Ovary (tissue), 9 donors: ENCODE data around the gene GSTM3. TPM values are rescaled to one million over a fixed set of nuclear protein-coding genes. Genes with fewer than 3 reads are reported as not detected.

Experiments used
- DNase-seq, 5 donors: peaks; one replicate each; pipeline ENCODE4 v3.0.0-alpha.2; 2019 to 2020
- H3K27ac ChIP-seq, 2 donors: fragments of 200-600 bp; one replicate each; pipeline versions ENCODE4 v1.5.1 to v1.8.0; 2019 to 2022
- H3K27me3 ChIP-seq: fragments of 200-600 bp; one replicate; pipeline ENCODE4 v1.8.0; 2022
- H3K36me3 ChIP-seq: fragments of 200-600 bp; sonication (generic); one replicate; pipeline ENCODE4 v1.5.1; 2019
- H3K4me1 ChIP-seq: one replicate; pipeline ENCODE4 v1.8.1; 2013; ENCODE audit warnings: mild to moderate bottlenecking, moderate library complexity; ENCODE audit not compliant: insufficient read depth
- H3K4me3 ChIP-seq: fragments of 200-600 bp; sonication (generic); one replicate; pipeline ENCODE4 v1.5.1; 2017
- H3K9me3 ChIP-seq, 2 donors: fragments of 200-600 bp in 1 of 2; sonication (generic) in 1 of 2; one replicate each; pipeline versions ENCODE4 v1.5.1 to v1.8.1; 2013 to 2019; ENCODE audit warnings: mild to moderate bottlenecking in 1 of 2, moderate library complexity in 1 of 2
- CTCF ChIP-seq, 3 donors: fragments of 450-650 bp in 2 of 3; fragments of 200-600 bp in 1 of 3; IDR thresholded peaks; one replicate each; pipeline versions ENCODE4 v1.5.1 to v1.8.0; 2016 to 2022; ENCODE audit warnings: antibody characterized with exemption in 3 of 3, mild to moderate bottlenecking in 1 of 3
- EP300 ChIP-seq: sonication (generic); formaldehyde crosslinking; IDR thresholded peaks from one replicate; pipeline ENCODE4 v1.6.1; 2017; ENCODE audit warnings: antibody characterized with exemption
- POLR2A ChIP-seq: fragments of 450-650 bp; IDR thresholded peaks from one replicate; pipeline ENCODE4 v1.6.1; 2017; ENCODE audit warnings: antibody characterized with exemption, mild to moderate bottlenecking, moderate library complexity
- WGBS, 3 donors: extraction: QIAGEN DNeasy Blood & Tissue Kit in 1 of 3; methylation state at CpG; one replicate each; pipeline versions ENCODE4 v1.1.5 to v1.1.7; 2013 to 2017; 5-methylcytosine and 5-hydroxymethylcytosine counted together
- intact Hi-C, 4 donors: fragments of 100-400 bp; cut with DNase I; formaldehyde crosslinking; loops; one replicate each; pipeline versions ENCODE4 v1.11.0 to v1.15.1; 2022 to 2023
- polyA plus RNA-seq, 2 donors: library from polyadenylated mRNA; stranded (reverse); fragments of 200-250 nt in 1 of 2; fragments of 350-450 nt in 1 of 2; fragmentation: Illumina TruSeq in 1 of 2; extraction: RNeasy Lipid Tissue Mini Kit (QIAGEN cat#74804) in 1 of 2; gene quantifications; one replicate each; pipeline ENCODE4 v1.2.3, GENCODE V29; 2013 to 2014
- total RNA-seq, 7 donors: library from RNA; depleted of rRNA in 2 of 7; stranded (reverse); fragments of >200 nt in 2 of 7; fragmentation: NEBNext Ultra II Directional in 3 of 7; extraction: Animal tissue kit (Norgen Biotek cat#: 25700) in 3 of 7; gene quantifications; one replicate each; pipeline versions ENCODE4 v1.1.0 to v1.2.4, GENCODE V29; 2016 to 2023
- donor health status: DM: no; HTN: no; CAD: no; lungs with moderate emphysema.
- donor health status: DM: no; HTN: no; CAD: no.
- donor health status: Bipolar disorder and iron deficiency.
- donor health status: DM: yes; HTN: yes; CAD: no.
- donor health status: DM: no; HTN: no; CAD: no.
- donor health status: DM: yes; HTN: yes; CAD: no.

GSTM3 gene
- total and polyA plus RNA-seq, 9 donors = 75.8 to 278 (median 147) TPM

GRCh38 chr1:109721971-109722370, 18.9 kb downstream of the GSTM3 start:
- intact Hi-C loops = no loop called here
- peaks cover 3% of the 10 kb centered on the region for H3K4me1 ChIP-seq
- H3K27me3 ChIP-seq = no peaks in the 10 kb centered on the region
- no peak overlapping the region for H3K27ac ChIP-seq
- no peaks in the 10 kb centered on the region for H3K36me3 ChIP-seq
- 95 to 100% (median 96%) methylated on average over 1 of the region's 1 CpG for WGBS, 3 donors
- no peak for DNase-seq
- H3K9me3 ChIP-seq = no peaks in the 10 kb centered on the region
- TF ChIP-seq CTCF (IDR thresholded peaks at IDR 0.05) = no peak
- no peak overlapping the region for H3K4me3 ChIP-seq

- Histone ChIP-seq H3K4me3 (no peak overlapping the region), H3K4me1 (peaks cover 11% of the 10 kb centered on the region), H3K27ac (no peak overlapping the region), H3K9me3 (no peaks in the 10 kb centered on the region), H3K27me3 (no peaks in the 10 kb centered on the region), H3K36me3 (no peaks in the 10 kb centered on the region)
- DNase-seq = no peak
- 86% methylated on average over 5 of the region's 5 CpGs for WGBS, 3 donors
- TF ChIP-seq POLR2A (no peak), EP300 (no peak), CTCF (IDR thresholded peaks at IDR 0.05) (no peak)
- intact Hi-C loops = no loop called here
These were observed 19.8 kb downstream of the GSTM3 start for GRCh38 chr1:109721042-109721441.

GRCh38 chr1:109719337-109719837, 21.5 kb downstream of the GSTM3 start:
- H3K27ac ChIP-seq = no peak overlapping the region
- H3K4me3 ChIP-seq = no peak overlapping the region
- no peak for DNase-seq
- 50 to 61% (median 51%) methylated on average over 5 of the region's 5 CpGs for WGBS, 3 donors
- no peaks in the 10 kb centered on the region for H3K27me3 ChIP-seq
- peaks cover 15% of the 10 kb centered on the region for H3K4me1 ChIP-seq
- no peaks in the 10 kb centered on the region for H3K9me3 ChIP-seq
- TF ChIP-seq EP300 = no peak
- intact Hi-C loops = no loop called here
- no peaks in the 10 kb centered on the region for H3K36me3 ChIP-seq

GRCh38 chr1:109718495-109718894, 22.3 kb downstream of the GSTM3 start:
- 90 to 93% (median 92%) methylated on average over 2 of the region's 2 CpGs for WGBS, 3 donors
- TF ChIP-seq POLR2A (no peak), CTCF (IDR thresholded peaks at IDR 0.05) (no peak), EP300 (no peak)
- intact Hi-C loops = no loop called here
- H3K4me3 ChIP-seq = no peak overlapping the region
- no peaks in the 10 kb centered on the region for H3K27me3 ChIP-seq
- no peaks in the 10 kb centered on the region for H3K9me3 ChIP-seq
- no peaks in the 10 kb centered on the region for H3K36me3 ChIP-seq
- H3K27ac ChIP-seq = no peak overlapping the region
- peaks cover 15% of the 10 kb centered on the region for H3K4me1 ChIP-seq
- no peak for DNase-seq

GRCh38 chr1:109717729-109718128, 23.1 kb downstream of the GSTM3 start:
- intact Hi-C loops = no loop called here
- no peaks in the 10 kb centered on the region for H3K36me3 ChIP-seq
- WGBS, 3 donors = 87 to 95% (median 88%) methylated on average over 5 of the region's 5 CpGs
- no peak for TF ChIP-seq POLR2A
- TF ChIP-seq EP300 = no peak
- no peak for TF ChIP-seq CTCF (IDR thresholded peaks at IDR 0.05)
- H3K9me3 ChIP-seq = no peaks in the 10 kb centered on the region
- peak overlapping the region in 1 of 2 donors; percentile 26 for H3K27ac ChIP-seq
- no peaks in the 10 kb centered on the region for H3K27me3 ChIP-seq
- H3K4me3 ChIP-seq = no peak overlapping the region
- H3K4me1 ChIP-seq = peaks cover 15% of the 10 kb centered on the region
- no peak for DNase-seq
